Heart right ventricle (tissue), 16 donors: ENCODE results near the gene RPA1. TPM values are rescaled to one million over a fixed set of nuclear protein-coding genes. Genes with fewer than 3 reads are reported as not detected.

Experiments
- ATAC-seq, 8 donors: fragments of 200-7000 bp; cut with Tn5 transposase; one replicate each; pipeline ENCODE4 v1.9.1; 2020; ENCODE audit warnings: mild to moderate bottlenecking in 8 of 8, moderate library complexity in 8 of 8, moderate number of reproducible peaks in 1 of 8
- DNase-seq, 2 donors: peaks; one replicate each; pipeline ENCODE4 v3.0.0-alpha.2; 2020
- H3K27ac ChIP-seq, 10 donors: fragments of 200-600 bp; sonication (generic) in 2 of 10; one replicate each; pipeline versions ENCODE4 v1.5.0 to v1.8.0; 2020 to 2022; ENCODE audit warnings: mild to moderate bottlenecking in 3 of 10
- H3K27me3 ChIP-seq, 7 donors: fragments of 200-600 bp; one replicate each; pipeline ENCODE4 v1.8.0; 2021 to 2022; ENCODE audit warnings: mild to moderate bottlenecking in 2 of 7
- H3K36me3 ChIP-seq, 9 donors: fragments of 200-600 bp; sonication (generic) in 1 of 9; one replicate each; pipeline versions ENCODE4 v1.5.0 to v1.8.0; 2020 to 2022; ENCODE audit warnings: mild to moderate bottlenecking in 2 of 9
- H3K4me1 ChIP-seq, 9 donors: fragments of 200-600 bp; sonication (generic) in 1 of 9; one replicate each; pipeline versions ENCODE4 v1.5.0 to v1.8.0; 2020 to 2022; ENCODE audit warnings: mild to moderate bottlenecking in 4 of 9
- H3K4me3 ChIP-seq, 10 donors: fragments of 200-600 bp; sonication (generic) in 2 of 10; one replicate each; pipeline versions ENCODE4 v1.5.0 to v1.8.0; 2020 to 2022; ENCODE audit warnings: mild to moderate bottlenecking in 7 of 10, moderate library complexity in 2 of 10
- H3K9me3 ChIP-seq, 11 donors: fragments of 200-600 bp in 10 of 11; sonication (generic) in 2 of 11; one replicate each; pipeline versions ENCODE4 v1.5.0 to v1.8.0; 2013 to 2022; ENCODE audit warnings: mild to moderate bottlenecking in 2 of 11, control low read depth in 1 of 11, moderate library complexity in 1 of 11
- CTCF ChIP-seq, 9 donors: fragments of 200-600 bp; sonication (generic) in 2 of 9; IDR thresholded peaks; one replicate each; pipeline versions ENCODE4 v1.5.0 to v1.8.0; 2021 to 2022; ENCODE audit warnings: antibody characterized with exemption in 9 of 9, mild to moderate bottlenecking in 5 of 9, moderate library complexity in 1 of 9
- WGBS, 2 donors: extraction: QIAGEN DNeasy Blood & Tissue Kit; methylation state at CpG; one replicate each; pipeline ENCODE4 v1.1.7; 2013; ENCODE audit warnings: inconsistent platforms in 1 of 2; 5-methylcytosine and 5-hydroxymethylcytosine counted together
- intact Hi-C, 10 donors: fragments of 100-400 bp; cut with DNase I; formaldehyde crosslinking; loops; one replicate each; pipeline versions ENCODE4 v1.11.1 to v1.14.2; 2022
- polyA plus RNA-seq, 2 donors: library from polyadenylated mRNA; stranded (reverse); fragments of 200-250 nt; gene quantifications; one replicate each; pipeline ENCODE4 v1.2.3, GENCODE V29; 2013
- total RNA-seq, 10 donors: library from RNA; stranded (reverse); fragmentation: NEBNext Ultra II Directional in 3 of 10; extraction: Animal tissue kit (Norgen Biotek cat#: 25700) in 3 of 10; gene quantifications; one replicate each; pipeline versions ENCODE4 v1.2.1 to v1.2.4, GENCODE V29; 2021 to 2023
- donor health status: Arrhythmogenic right ventricular cardiomyopathy.
- donor health status: ischemic (EF 13 %, LVEDD 7.1; RV severe dilation, severe dysfunction).
- donor health status: healthy with polysubstance abuse.
- donor health status: DM: no; HTN: yes; CAD: no.
- donor health status: DM: no; HTN: no; CAD: no.
- donor health status: ischemic (EF 25% LVEDD 6.9; RV normal size, moderate dysfunction).
- donor health status: ischemic (EF 25% LVEDD 5.7; RV mildly dilated, moderate dysfunction).
- donor health status: healthy.
- donor health status: DM: yes; HTN: yes; CAD: no.
- donor health status: Ischemic cardiomyopathy.
- donor health status: ischemic (EF 35%, LVEDD 5.7; RV mildly dilated, moderate dysfunction).
- donor health status: nonischemic (EF 11% LVEDD 7.7; RV severe dilation, severe dysfunction).
- donor health status: DM: yes; HTN: yes; CAD: no.
- donor health status: PGD.
- donor health status: ischemic (EF 29% LVEDD 5.4; RV normal size, mild dysfunction).
- donor health status: nonischemic (EF 23%, LVEDD 6.1; RV moderate dilation, normal function).

RPA1 gene
- total and polyA plus RNA-seq, 12 donors, result 7.2 to 96.6 (median 65.9) TPM

GRCh38 chr17:1918346-1919162, 88.7 kb downstream of the RPA1 start:
- intact Hi-C loops, result loop anchor here in 1 of 10 donors (10.0 kb wide), 1 partner anchor 356 kb away; no protein-coding TSS in a partner anchor
- WGBS, 2 donors, result 90 to 96% methylated on average over 29 of the region's 29 CpGs
- peaks cover 0 to 4% (median 0%) of the 10 kb centered on the region in 7 donors for H3K27me3 ChIP-seq
- no peaks in the 10 kb centered on the region for H3K9me3 ChIP-seq
- TF ChIP-seq CTCF (IDR thresholded peaks at IDR 0.05), result no peak
- no peaks in the 10 kb centered on the region for H3K36me3 ChIP-seq
- no peak overlapping the region for H3K27ac ChIP-seq
- ATAC-seq, result no peak
- DNase-seq, result no peak
- H3K4me3 ChIP-seq, result no peak overlapping the region
- no peaks in the 10 kb centered on the region for H3K4me1 ChIP-seq

GRCh38 chr17:1919201-1919600, 89.4 kb downstream of the RPA1 start:
- intact Hi-C loops, result loop anchor here in 1 of 10 donors (10.0 kb wide), 1 partner anchor 356 kb away; no protein-coding TSS in a partner anchor
- Histone ChIP-seq H3K36me3 (no peaks in the 10 kb centered on the region), H3K4me1 (no peaks in the 10 kb centered on the region), H3K9me3 (no peaks in the 10 kb centered on the region), H3K27ac (no peak overlapping the region), H3K27me3 (no peaks in the 10 kb centered on the region), H3K4me3 (no peak overlapping the region)
- DNase-seq (no peak), ATAC-seq (no peak)
- TF ChIP-seq CTCF (IDR thresholded peaks at IDR 0.05), result no peak
- WGBS, 2 donors, result 63 to 68% methylated on average over 13 of the region's 13 CpGs

DNA sequence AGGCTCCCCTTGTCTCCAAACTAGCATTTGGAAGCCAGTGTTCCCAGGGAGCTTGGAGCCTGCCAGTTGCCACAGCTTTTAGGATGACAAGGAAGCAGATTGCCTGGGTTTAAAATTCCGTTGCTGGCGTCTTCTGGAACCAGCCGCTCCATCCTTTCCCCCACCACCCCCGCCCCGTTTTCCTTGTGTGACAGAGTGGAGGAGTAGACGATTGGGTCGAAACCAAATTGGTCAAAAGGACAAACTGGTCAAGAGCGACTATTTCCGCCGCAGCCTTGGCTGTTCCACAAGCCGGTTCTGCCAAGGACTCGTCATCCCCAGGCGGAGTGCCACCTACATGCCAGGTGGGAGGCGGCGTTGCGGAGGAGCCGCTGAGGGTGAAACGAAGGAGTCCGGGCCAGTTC, 91.1 kb downstream of the RPA1 start:
- ATAC-seq, result peak in 6 of 8 donors; percentile 20 to 92 (median 46)
- intact Hi-C loops, result no loop called here
- DNase-seq, result peak in 1 of 2 donors; percentile 52

GRCh38 chr17:1928976-1929375, 99.2 kb downstream of the RPA1 start:
- intact Hi-C loops, result no loop called here
- WGBS, 2 donors, result 18 to 28% methylated on average over 12 of the region's 12 CpGs
- Histone ChIP-seq H3K36me3 (no peaks in the 10 kb centered on the region), H3K27me3 (peaks cover 0 to 3% (median 0%) of the 10 kb centered on the region in 7 donors), H3K4me3 (no peak overlapping the region), H3K9me3 (no peaks in the 10 kb centered on the region), H3K27ac (peak overlapping the region in 2 of 10 donors; percentile 19 to 25), H3K4me1 (peaks cover 0 to 25% (median 13%) of the 10 kb centered on the region in 9 donors)
- TF ChIP-seq CTCF (IDR thresholded peaks at IDR 0.05), result no peak
- ATAC-seq (peak; percentile 82 to 92 (median 86)), DNase-seq (peak; percentile 66 to 73)

More for the DNA sequence above, 91.1 kb downstream of the RPA1 start:
- no peaks in the 10 kb centered on the region for H3K36me3 ChIP-seq
- H3K4me1 ChIP-seq, result no peaks in the 10 kb centered on the region
- H3K4me3 ChIP-seq, result no peak overlapping the region
- no peaks in the 10 kb centered on the region for H3K9me3 ChIP-seq
- 74 to 83% methylated on average over 19 of the region's 19 CpGs for WGBS, 2 donors
- no peaks in the 10 kb centered on the region for H3K27me3 ChIP-seq
- H3K27ac ChIP-seq, result no peak overlapping the region
- no peak for TF ChIP-seq CTCF (IDR thresholded peaks at IDR 0.05)
